ENCODE data around the gene FAM53B. TPM values are rescaled to one million over a fixed set of nuclear protein-coding genes. Genes with fewer than 3 reads are reported as not detected.
"Not testable (repeated sequence)": the region's sequence is repeated elsewhere in the genome, so short reads cannot be mapped to it uniquely, and the experiment has no call there.

The FAM53B gene
- total RNA-seq, 1 experiment from 2014 or later, result 11.2 TPM

DNA sequence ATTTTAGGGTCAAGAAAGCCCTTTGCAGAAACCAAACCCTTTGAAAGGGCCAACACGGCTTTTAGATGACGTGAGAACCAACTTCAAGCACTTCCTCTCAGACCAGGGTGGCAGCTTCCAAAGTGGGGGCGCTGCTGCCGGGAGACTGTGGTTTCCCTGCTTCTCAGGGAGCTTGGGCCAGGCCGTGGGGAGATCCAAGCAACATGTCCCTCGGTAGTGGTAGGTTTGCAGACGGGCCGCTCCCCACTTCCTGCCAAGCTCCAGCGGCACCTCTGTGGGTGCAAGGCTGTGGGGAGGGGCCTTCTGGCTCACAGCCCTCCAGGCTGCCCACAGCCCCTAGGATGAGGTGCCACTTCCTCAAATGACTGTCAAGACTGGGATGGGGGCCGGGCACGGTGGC, 132.4 kb downstream of the FAM53B start:
- Mint-ChIP-seq H3K27ac (ENCODE audit: unreplicated experiment) (no peak overlapping the region), H3K36me3 (ENCODE audit: insufficient read depth, unreplicated experiment) (peaks cover 6% of the 10 kb centered on the region), H3K4me3 (ENCODE audit: low read depth, unreplicated experiment) (no peak overlapping the region), H3K4me1 (ENCODE audit: low read depth, unreplicated experiment) (no peaks in the 10 kb centered on the region), H3K27me3 (ENCODE audit: unreplicated experiment) (no peaks in the 10 kb centered on the region), H3K9me3 (ENCODE audit: low read depth, unreplicated experiment) (no peaks in the 10 kb centered on the region)
- intact Hi-C loops (cut with micrococcal nuclease; ENCODE audit: unreplicated experiment), result loop anchor here (10.0 kb wide), 1 partner anchor 133 kb away; the partner anchor contains the start of gene FAM53B
- CTCF ChIA-PET, result no interaction called here
- DNase-seq, result no peak
- TF ChIP-seq, protein P1, sequence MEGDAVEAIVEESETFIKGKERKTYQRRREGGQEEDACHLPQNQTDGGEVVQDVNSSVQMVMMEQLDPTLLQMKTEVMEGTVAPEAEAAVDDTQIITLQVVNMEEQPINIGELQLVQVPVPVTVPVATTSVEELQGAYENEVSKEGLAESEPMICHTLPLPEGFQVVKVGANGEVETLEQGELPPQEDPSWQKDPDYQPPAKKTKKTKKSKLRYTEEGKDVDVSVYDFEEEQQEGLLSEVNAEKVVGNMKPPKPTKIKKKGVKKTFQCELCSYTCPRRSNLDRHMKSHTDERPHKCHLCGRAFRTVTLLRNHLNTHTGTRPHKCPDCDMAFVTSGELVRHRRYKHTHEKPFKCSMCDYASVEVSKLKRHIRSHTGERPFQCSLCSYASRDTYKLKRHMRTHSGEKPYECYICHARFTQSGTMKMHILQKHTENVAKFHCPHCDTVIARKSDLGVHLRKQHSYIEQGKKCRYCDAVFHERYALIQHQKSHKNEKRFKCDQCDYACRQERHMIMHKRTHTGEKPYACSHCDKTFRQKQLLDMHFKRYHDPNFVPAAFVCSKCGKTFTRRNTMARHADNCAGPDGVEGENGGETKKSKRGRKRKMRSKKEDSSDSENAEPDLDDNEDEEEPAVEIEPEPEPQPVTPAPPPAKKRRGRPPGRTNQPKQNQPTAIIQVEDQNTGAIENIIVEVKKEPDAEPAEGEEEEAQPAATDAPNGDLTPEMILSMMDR (IDR thresholded peaks at IDR 0.05; ENCODE audit: unreplicated experiment), result no peak
- no TSS peak for BruUV-seq (replicated peaks)

GRCh38 chr10:124610851-124611250, 133.3 kb downstream of the FAM53B start:
- DNase-seq; H3K9me3 Mint-ChIP-seq (ENCODE audit: low read depth, unreplicated experiment); H3K27ac Mint-ChIP-seq (ENCODE audit: unreplicated experiment); H3K4me1 Mint-ChIP-seq (ENCODE audit: low read depth, unreplicated experiment); CTCF ChIA-PET; H3K27me3 Mint-ChIP-seq (ENCODE audit: unreplicated experiment); H3K36me3 Mint-ChIP-seq (ENCODE audit: insufficient read depth, unreplicated experiment); H3K4me3 Mint-ChIP-seq (ENCODE audit: low read depth, unreplicated experiment); BruUV-seq (replicated peaks): not testable (repeated sequence)
- intact Hi-C loops (cut with micrococcal nuclease; ENCODE audit: unreplicated experiment), result loop anchor here (10.0 kb wide), 1 partner anchor 134 kb away; the partner anchor contains the start of gene FAM53B

GRCh38 chr10:124610186-124610585, 134.0 kb downstream of the FAM53B start:
- H3K27me3 Mint-ChIP-seq (ENCODE audit: unreplicated experiment); H3K27ac Mint-ChIP-seq (ENCODE audit: unreplicated experiment); CTCF ChIA-PET: not testable (repeated sequence)

GRCh38 chr10:124609698-124610097, 134.5 kb downstream of the FAM53B start:
- no TSS peak for BruUV-seq (replicated peaks)
- no peaks in the 10 kb centered on the region for H3K27me3 Mint-ChIP-seq (ENCODE audit: unreplicated experiment)
- peaks cover 5% of the 10 kb centered on the region for H3K36me3 Mint-ChIP-seq (ENCODE audit: insufficient read depth, unreplicated experiment)
- TF ChIP-seq, protein P1 (IDR thresholded peaks at IDR 0.05; ENCODE audit: unreplicated experiment), result no peak
- no peak overlapping the region for H3K4me3 Mint-ChIP-seq (ENCODE audit: low read depth, unreplicated experiment)
- CTCF ChIA-PET, result no interaction called here
- DNase-seq, result no peak
- H3K9me3 Mint-ChIP-seq (ENCODE audit: low read depth, unreplicated experiment), result no peaks in the 10 kb centered on the region
- no peaks in the 10 kb centered on the region for H3K4me1 Mint-ChIP-seq (ENCODE audit: low read depth, unreplicated experiment)
- no peak overlapping the region for H3K27ac Mint-ChIP-seq (ENCODE audit: unreplicated experiment)
- intact Hi-C loops (cut with micrococcal nuclease; ENCODE audit: unreplicated experiment), result loop anchor here (10.0 kb wide), 1 partner anchor 135 kb away; the partner anchor contains the start of gene FAM53B

More at GRCh38 chr10:124610186-124610585, 134.0 kb downstream of the FAM53B start:
- not testable (repeated sequence) for H3K4me1 Mint-ChIP-seq (ENCODE audit: low read depth, unreplicated experiment); H3K36me3 Mint-ChIP-seq (ENCODE audit: insufficient read depth, unreplicated experiment); H3K9me3 Mint-ChIP-seq (ENCODE audit: low read depth, unreplicated experiment); H3K4me3 Mint-ChIP-seq (ENCODE audit: low read depth, unreplicated experiment); DNase-seq; BruUV-seq (replicated peaks)
- intact Hi-C loops (cut with micrococcal nuclease; ENCODE audit: unreplicated experiment), result loop anchor here (10.0 kb wide), 1 partner anchor 135 kb away; the partner anchor contains the start of gene FAM53B

DNA sequence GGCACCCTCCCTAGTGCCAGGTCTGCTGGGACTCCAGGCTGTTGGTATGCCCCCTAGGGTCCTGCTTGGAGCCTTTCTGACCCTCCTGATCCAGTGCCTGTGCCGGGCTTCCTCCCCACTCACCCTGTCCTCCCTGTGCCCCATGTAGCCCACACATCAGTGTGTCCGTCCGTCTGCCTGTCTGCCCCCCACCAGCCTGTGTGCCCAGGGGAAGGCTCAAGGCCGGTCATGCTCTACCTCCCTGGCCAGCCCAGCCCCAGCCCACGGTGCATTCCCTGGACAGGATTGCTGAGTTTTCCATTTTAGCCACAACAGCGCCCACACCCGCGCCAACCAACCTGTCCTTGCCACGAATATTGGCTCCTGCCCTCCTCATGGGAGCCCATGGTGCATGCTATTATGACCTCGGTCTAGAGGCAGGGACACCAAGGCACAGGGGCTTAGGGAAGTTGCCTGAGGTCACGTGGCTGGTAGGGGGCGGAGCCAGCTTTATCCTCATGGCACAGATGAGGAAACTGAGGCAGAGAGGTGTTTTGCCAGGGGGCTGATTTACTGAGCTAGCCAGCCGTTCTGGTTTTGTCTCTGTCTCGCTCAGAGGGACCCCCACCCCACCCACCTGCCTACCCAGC, 136.0 kb downstream of the FAM53B start:
- H3K27ac Mint-ChIP-seq (ENCODE audit: unreplicated experiment), result no peak overlapping the region
- no peaks in the 10 kb centered on the region for H3K4me1 Mint-ChIP-seq (ENCODE audit: low read depth, unreplicated experiment)
- no TSS peak for BruUV-seq (replicated peaks)
- intact Hi-C loops (cut with micrococcal nuclease; ENCODE audit: unreplicated experiment), result no loop called here
- peaks cover 5% of the 10 kb centered on the region for H3K36me3 Mint-ChIP-seq (ENCODE audit: insufficient read depth, unreplicated experiment)
- H3K4me3 Mint-ChIP-seq (ENCODE audit: low read depth, unreplicated experiment), result no peak overlapping the region
- H3K9me3 Mint-ChIP-seq (ENCODE audit: low read depth, unreplicated experiment), result no peaks in the 10 kb centered on the region
- DNase-seq, result no peak
- CTCF ChIA-PET, result interaction anchor here (1.1 kb wide), 1 partner anchor 111 kb away, joined by 3 read pairs; no protein-coding TSS in a partner anchor
- TF ChIP-seq, protein P1 (IDR thresholded peaks at IDR 0.05; ENCODE audit: unreplicated experiment), result no peak
- no peaks in the 10 kb centered on the region for H3K27me3 Mint-ChIP-seq (ENCODE audit: unreplicated experiment)

Measured in Calu3 (cell line).